Inflammatory macrophage (primary cell): Measurements from ENCODE around the gene TUBA8.
"Not testable (repeated sequence)": the region's sequence is repeated elsewhere in the genome, so short reads cannot be mapped to it uniquely, and the experiment has no call there.

Source experiments
- DNase-seq, 2 donors: peaks; one replicate each; pipeline ENCODE4 v3.0.0-alpha.2; 2020 to 2022

TUBA8 gene

GRCh38 chr22:18106550-18107341 is 3.9 kb upstream of the TUBA8 start:
- not testable (repeated sequence) for DNase-seq

DNA sequence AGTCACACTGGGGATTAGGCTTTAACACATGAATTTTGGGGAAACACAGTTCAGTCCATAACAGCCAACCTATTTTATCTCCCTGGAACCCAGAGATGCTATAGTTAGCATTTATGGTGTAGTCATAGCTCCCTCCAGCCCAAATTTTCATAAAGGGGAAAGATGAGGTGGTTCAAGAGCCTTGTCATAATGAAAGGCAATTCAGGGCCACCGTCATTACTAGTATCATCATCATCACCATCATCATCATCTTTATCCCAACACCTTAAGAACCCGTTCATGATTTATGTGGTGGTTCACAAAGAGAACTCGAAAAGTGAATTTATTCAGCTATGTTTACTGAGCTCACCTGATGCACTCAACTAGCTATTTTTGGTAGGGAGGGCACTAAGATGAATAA is 2.4 kb upstream of the TUBA8 start:
- no peak for DNase-seq

- DNase-seq: no peak
Measured at GRCh38 chr22:18109410-18110193, 1.0 kb upstream of the TUBA8 start.

DNA sequence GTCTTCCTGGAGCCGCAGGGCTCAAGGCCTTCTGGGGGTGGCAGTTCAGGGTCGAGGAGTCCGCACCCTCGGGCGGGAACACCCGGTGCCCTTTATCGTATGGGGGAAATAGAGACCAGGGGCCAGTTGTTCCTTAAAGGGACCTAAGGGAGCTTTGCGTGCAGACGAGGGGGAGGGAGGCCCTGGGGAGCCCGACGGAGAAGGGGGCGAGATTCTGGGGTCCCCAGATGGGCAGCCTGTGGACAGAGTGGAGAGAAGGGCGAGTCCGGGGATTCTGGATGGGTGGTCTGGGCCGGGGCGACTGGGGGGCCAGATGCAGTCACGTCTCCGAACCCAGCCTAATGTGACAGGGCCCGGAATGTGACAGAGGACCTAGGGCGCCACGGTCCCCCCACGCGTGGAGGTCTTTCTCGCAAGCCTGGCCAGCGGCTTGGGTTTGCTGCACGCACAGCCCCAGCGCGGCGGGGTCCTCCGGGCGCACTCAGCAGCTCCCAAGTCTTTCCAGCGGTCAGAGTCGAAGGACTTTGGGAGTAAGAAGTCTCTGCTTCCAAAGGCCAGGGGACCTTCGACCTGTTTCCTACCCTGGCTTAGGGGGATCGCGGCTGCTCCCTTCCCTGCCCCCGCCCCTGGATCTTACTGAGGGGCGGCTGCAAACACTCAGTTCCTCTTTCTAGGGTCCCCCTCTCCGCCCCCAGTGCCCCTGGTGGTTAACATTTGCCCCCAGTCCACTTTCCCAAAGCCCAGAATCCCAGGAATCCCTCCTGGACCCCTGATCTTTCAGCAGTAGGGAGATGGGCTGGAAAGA is 547 bp downstream of the TUBA8 start:
- DNase-seq: no peak

DNA sequence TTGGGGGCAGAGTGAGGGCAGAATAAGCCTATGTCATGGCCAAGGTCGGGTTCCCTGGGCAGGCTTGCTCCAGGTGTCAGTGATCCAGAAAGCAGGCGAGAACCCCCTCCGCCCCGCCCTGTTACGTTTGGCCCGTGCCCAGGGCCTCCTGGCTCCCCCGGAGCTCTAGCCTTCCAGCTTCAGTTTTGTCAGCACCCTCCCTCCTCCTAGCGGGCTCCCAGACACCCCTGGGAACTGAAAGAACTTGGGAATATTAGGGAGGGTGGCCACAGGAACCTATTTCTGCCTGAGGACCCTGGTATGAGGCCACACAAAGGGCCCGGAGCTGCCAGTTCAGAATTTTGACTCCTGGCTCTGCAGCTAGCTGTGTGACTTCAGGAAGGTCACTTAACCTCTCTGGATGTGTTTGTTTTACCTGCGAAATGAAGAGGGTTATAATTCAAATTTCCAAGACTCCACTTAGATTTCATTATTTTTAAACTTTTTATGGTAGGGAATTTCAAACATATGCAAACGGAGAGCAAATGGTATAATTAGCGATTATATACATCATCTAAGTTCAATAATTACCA is 1.2 kb downstream of the TUBA8 start:
- DNase-seq: no peak

DNA sequence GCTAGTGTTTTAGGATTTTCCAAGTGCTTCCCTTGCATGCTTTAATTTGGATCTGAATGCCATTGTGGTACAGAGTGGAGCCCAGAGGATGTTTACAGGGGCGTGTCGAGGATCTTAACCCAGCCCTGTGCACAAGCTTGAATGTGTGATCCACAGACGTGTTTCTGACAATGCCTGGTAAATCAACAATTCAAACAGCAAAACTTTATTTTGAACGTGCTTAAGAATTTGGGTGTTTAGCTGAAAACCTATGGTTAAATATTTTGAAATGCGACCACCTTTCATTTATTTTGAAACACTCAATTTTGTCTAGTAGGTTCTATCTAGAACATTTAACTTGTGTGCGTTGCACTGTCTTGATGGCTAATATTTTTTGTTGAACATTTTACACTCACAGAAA is 1.8 kb downstream of the TUBA8 start:
- DNase-seq: no peak

DNA sequence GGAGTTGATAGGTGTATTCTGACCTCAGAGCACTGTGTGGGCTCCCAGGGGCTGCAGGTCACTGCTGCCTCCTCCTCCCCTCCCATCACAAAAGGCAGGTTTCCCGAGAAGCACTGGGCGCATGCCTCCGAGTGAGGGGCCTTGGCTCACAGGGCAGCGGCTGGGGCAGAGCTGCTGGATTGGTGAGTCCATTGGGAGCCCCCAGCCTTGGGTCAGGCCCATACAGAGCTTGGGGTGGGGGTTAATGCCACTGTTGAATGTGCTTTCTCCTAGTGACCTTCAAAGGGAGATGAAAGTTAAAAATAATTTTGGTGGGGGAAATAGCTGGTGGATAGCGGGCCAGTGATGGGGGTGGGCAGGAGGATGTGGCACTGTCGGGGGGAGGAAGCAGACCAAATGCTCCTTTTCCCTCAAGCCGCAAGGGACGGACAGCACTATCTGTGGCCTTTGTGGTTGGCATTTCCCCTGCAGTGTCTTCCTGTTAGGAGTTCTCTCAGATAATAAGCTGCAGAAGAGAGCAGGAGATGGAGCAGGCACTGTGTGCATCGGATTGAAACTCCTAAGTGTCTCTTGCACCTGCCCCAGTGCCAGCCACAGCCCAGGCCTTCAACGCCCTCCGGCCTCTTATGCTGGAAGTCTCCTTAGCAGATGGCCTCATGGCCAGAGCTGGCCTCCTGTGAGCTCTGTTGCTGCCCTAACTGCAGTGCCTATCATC is 3.2 kb downstream of the TUBA8 start:
- DNase-seq: peak in 1 of 2 donors; percentile 41

DNA sequence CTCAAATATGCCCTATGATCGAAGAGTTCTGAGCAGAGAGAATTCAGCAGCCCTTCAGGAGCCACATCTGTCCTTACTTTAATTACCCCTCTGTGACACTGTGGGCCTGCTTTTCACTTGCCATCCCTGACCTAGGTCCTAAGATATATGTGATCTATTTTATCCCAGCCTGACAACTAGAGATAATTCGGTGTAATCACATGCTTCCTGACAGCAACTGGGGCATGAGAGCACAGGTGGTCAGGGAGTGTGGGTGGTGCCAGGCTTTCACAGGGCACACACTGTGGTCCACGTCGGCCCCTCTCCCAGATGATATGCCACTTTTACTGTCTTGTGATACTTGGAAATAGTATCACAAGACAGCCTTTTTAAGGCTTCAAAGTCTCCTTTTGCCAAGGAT is 3.9 kb downstream of the TUBA8 start:
- no peak for DNase-seq

DNA sequence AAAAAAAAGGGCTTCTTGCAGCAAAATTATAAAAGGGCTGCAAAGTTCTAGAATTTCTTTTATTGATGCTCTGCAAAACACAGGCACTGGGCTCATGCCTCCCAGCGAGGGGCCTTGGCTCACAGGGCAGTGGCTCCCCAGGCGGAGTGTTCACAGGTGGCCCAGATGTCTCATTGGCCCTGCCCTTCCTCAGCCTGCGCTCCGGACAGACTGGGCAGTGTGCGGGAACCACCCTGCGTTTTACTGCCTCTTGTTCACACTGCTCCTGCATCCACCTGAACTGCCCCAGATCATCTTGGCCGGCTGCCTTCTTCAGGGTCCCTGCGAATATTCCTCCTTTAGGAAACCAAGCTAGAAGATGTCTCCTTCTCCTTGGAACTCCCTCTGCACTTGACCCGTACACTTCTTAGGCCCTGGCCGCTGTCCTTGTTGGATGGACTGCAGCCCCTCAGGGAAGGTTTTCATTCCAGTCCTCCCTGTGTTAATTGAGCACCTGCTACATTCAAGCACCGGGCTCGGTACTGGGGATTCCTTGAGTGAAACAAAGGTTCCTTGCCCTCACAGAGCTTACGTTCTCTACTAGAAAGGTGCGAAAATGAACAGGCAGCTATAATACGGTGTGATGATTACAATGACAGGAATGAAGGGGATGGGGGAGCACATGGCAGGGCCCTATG is 4.5 kb downstream of the TUBA8 start:
- DNase-seq: no peak

- peak; percentile 30 to 57 for DNase-seq
Measured at GRCh38 chr22:18115906-18116371, 5.3 kb downstream of the TUBA8 start.

DNA sequence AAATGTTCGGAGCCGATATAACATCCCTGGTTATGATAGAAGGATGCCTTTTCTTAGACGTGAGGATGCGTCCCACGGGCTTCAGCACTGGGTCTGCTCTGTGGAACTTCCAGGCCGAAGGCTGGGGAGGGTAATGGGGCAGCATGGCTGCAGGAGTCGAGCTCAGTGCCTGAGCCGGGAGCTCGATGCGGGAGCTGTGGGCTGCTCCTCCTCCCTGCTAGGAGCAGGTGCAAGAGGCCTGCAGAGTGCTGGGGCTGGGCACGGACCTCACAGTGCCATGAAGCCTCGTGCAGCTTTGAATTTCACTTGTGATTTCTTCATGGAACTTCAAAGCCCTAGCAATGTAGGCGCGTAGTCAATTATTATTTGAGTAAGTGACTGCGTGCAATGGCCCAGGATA is 6.0 kb downstream of the TUBA8 start:
- DNase-seq: no peak

- DNase-seq: no peak
Measured at GRCh38 chr22:18118345-18118915, 7.8 kb downstream of the TUBA8 start.

DNA sequence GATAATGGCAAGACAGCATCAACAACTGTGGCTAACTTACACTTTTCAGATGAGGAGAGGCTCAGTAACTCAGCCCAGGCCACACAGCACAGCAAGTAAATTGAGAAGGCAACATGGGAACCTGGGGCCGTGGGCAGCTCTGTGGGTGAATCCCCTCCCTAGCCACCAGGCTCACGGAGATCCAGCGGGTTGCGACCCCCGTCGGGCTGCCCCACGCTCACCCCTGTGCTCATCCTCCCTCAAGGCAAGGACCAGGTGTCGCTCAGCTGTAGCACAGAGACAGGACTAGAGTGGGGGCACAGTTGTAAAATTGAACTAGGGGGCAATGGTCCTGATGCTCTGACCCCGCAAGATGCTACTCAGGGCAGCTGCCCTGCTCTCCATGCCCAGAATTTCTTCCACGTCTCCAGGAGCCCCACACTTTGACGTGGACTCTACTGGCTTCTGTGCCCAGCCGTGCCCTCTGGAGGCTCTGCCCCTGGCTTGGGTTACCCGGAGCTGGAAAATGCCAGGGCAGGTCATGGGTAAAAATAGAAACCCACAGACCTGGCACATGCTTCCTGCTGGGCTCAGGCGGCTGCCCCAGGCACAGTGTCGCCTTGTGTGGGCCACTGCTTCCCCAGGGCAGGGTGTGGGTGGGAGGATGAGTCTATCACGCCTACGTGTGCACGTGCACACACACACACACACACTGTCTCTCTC is 9.0 kb downstream of the TUBA8 start:
- peak; percentile 51 to 80 for DNase-seq

DNA sequence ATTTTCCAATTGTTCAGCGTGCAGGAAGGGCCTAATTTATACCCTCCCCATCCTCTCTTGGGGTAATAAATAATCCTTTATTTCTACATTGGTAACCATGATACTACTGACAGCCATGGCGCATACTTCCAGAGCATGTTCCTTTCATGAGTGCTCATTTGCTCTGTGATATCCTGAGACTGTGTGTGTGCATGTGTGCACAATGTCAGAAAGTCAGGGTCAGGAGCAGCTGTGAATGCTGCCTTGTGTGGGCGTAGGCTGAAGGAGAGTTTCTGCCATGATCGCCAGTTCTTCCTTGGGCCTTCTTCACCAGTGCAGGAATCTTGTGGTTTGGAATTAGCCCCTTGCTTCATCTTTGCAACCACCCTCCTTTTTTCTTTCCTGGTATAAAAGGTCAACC is 10.2 kb downstream of the TUBA8 start:
- DNase-seq: peak in 1 of 2 donors; percentile 42

GRCh38 chr22:18121506-18121905 is 10.9 kb downstream of the TUBA8 start:
- peak; percentile 45 to 73 for DNase-seq

- DNase-seq: peak in 1 of 2 donors; percentile 12
Measured at GRCh38 chr22:18121954-18122554, 11.4 kb downstream of the TUBA8 start.

GRCh38 chr22:18123476-18124025 is 12.9 kb downstream of the TUBA8 start:
- not testable (repeated sequence) for DNase-seq

- no peak for DNase-seq
Measured at GRCh38 chr22:18126606-18127005, 16.0 kb downstream of the TUBA8 start.

DNA sequence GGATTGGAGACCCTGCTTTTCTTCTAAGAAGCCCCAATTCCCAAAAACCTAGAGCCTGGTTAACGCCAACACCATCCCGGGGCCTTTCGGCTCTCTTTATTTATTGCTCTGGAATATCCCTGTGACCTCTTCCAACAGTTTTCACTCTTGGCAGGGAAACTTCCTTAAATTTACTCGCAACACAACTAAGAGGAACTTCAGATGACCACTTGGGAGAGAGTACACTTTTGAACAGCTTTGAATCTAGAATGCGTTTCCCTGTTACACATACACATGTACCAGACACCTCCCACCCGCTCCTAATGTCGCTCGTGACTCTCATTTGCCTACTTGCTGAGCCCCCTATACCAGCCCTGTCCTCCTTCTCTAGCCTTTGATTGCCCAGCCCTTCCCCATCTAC is 19.4 kb downstream of the TUBA8 start:
- DNase-seq: peak; percentile 63 to 66
